Suppressor macrophage (primary cell): ENCODE results near the gene ANK2.

Experiments
- DNase-seq, 4 experiments: peaks; one replicate each; pipeline ENCODE4 v3.0.0-alpha.2; 2020 to 2022

ANK2 gene

DNA sequence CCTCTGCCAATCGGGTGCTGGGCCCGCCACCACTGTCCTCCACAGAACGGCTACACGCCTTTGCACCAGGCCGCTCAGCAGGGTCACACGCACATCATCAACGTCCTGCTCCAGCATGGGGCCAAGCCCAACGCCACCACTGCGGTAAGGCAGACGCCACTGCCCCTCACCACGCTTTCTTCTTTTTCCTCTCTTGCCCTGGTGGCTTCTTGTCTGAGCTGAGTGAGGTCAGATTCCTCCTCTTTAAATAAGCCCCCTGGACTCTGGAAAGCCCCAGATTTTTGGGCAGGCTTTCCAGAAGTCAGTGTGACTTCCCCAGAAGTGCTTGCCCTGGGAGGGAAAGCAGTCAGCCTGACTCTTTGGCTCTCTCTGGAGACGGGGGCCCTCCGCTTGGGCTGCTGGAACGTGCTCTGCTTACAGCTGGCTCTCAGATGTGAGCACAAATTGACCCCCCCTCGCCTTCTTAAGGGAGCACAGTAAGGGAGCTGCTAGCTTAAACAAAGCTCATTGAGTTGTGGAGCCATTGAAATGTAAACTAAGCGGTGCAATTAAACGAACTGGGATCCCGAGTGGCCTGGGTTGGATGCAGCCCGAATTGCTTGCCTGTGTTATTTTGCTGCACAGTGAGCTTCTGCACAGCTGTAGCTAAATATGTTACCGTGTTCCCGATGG is 243.1 kb downstream of the ANK2 start:
- DNase-seq: no peak

DNA sequence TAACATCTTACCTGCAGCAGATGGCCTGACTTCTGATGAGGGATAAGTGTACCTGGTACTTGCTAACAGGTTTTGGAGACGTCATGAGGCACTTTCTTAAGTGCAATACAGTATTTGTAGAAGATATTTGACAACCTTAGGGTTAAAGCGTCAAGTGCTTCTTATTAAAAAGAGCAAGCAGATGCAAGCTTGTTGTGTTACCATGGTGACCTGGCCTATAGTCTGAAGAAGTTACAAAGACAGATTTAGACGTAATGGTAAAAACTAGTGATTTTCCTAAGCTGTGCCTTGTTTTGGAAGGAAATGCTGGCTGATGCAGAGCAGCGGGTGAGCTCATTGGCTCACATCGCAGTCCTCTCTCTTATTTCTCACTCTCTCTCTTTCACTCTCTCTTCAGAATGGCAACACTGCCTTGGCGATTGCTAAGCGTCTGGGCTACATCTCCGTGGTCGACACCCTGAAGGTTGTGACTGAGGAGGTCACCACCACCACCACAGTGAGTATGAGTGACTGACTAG is 243.6 kb downstream of the ANK2 start:
- DNase-seq: no peak

DNA sequence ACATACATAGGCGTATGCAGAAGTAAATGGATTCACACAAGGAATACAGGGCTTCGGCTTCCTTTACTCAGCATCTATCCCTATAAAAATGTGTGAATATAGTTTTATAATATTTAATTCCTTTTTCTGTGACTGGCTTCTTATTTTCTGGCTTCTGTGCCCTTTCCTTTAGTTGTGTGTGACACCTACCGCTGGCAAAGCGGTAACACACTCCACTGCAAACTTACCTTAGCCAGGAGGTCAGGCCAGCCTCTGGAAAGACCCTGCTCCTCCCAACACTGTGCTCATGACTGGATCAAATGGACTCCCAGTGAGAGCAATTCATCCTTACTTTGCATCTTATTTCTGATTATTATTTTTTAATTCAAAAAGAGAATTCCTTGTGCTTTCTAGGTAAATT is 244.2 kb downstream of the ANK2 start:
- no peak for DNase-seq

DNA sequence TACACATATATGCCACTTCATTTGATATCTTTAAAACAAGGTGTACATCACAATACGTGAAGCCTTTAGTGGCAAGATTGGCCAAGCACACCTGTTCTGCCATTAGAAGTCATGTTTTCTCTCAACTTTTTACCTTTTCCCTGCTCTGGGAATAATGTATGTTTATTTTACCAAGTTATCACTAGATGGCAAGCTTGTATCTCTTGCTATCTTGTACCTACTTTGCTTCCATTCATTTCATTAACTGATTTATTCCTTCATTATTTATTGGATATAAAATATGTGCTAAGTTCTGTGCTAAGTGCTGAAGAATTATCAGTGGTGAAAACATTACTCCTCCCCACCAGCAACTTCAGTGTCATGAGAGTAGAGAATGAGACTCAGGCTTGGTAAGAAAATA is 245.5 kb downstream of the ANK2 start:
- DNase-seq: no peak

DNA sequence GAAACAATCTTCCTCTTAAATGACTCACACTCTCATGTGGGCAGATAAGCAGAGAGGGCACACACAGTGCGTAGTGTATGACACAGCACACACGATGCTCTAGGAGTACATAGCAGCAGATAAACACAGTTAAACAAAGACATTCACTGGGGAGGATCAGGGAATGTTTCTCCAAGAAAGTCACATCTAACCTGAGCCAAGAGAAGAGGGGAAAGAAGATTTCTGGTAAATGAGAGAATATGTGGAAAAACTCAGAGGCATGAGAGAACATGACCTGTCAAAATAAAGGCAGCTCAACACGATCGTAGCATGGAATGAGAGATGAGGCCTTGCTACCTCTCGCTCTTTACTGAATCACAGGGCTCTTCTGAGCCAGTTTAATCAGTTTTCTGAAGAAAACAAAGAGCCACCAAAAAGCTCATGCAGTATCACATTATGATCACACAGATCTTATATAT is 251.0 kb downstream of the ANK2 start:
- no peak for DNase-seq

DNA sequence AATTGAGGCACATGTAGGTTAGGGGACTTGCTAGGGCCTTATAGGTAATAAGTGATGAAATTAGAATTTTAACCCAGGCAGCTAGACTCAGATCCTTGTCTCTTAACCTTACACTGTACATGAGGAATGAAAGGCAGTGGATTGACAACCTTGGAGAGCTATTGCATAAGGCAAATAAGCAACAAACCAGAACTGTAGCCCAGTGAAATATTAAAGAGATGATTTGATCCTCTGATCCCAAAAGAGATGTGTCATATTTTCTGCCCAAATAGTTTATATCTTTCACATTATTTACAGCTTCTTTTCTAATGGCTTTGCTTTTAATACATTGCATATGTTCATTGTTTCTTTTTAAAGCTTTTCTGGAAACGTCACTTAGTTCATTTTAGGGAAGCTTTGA is 252.6 kb downstream of the ANK2 start:
- no peak for DNase-seq

DNA sequence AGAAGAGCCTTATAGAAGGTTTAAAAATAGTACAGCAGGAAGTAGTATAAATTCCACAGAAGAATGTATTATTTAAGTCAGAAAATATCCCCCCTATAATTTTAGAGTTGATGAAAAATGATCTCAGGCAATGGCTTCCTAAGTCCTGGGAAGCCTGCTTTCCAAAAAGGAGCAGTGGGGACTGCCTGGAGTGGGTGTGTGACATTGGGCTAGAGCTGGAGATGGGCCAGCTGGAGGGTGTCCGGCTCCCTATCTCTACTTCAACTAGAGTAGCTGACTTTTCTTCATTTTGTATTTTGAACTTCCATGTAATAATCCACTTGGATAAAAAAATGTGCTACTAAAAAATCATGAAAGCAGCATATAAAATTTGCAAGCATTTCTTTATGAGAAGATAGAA is 253.9 kb downstream of the ANK2 start:
- DNase-seq: no peak

DNA sequence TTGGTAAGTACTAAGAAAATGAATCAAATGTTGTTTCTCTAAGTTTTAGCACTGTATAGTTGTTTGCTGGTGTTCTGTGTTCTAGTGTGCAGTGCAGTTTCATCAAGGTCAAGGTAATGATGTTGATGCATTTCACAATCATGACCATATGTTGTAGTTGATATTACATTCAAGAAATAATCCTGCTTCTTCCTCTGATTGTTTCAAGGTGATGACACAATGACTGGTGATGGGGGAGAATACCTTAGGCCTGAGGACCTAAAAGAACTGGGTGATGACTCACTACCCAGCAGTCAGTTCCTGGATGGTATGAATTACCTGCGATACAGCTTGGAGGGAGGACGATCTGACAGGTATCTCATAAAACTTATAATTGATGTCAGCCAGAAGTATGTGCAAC is 261.6 kb downstream of the ANK2 start:
- DNase-seq: no peak

DNA sequence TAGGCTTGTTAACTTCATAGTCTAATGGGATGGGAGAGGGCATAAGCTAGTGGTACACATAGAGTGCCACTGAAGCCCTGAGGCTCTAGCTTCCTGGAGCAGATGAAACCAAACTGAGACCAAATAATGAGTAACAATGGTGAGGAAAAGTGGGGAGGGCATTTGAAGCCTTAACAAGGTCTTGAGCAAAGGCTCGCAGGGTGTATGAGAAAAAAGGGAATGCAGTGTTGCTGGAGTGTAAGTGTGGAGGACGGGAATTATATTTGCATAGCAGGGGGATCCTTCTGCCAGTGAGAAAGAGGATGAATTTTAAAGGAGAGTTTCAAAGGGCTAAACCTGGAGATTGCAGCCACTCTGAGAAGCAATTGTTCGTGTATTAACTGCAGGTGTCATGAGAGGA is 263.1 kb downstream of the ANK2 start:
- DNase-seq: no peak

DNA sequence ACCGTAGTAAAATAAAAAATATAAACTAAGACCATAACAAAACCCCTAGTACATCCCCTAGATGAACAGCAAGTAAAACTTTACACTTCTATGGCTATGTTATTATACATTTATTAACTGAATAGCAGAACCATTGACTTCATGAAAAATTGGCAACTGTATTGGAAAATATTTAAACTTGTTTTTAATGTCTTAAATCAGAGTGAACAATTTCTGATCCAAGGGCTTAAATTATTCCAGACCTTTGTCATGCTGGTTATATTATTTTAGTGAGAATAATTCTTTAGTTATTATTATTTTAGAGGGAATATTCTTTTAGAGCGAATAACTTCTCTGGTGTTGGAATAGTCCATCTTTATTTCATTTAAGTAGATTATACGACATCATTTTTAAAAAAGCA is 265.0 kb downstream of the ANK2 start:
- DNase-seq: no peak

DNA sequence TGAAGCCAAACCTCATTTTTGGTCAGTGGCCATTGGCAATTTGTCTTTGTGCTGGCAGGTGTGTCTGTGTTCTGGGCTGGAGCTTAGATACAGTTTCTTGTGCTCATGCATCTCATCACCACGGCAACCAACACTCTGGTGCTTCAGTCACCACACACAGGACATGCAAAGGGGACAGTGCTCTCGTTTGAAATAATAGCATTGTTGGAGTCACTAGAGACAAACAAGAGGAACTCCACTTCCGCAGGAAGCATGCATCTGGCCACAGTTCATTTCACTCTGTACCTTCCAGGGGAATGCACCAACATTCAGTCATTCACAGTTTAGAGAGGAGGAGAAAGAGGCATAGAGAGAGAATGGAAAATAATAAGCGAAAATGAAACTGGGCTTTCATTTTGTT is 267.4 kb downstream of the ANK2 start:
- DNase-seq: no peak

DNA sequence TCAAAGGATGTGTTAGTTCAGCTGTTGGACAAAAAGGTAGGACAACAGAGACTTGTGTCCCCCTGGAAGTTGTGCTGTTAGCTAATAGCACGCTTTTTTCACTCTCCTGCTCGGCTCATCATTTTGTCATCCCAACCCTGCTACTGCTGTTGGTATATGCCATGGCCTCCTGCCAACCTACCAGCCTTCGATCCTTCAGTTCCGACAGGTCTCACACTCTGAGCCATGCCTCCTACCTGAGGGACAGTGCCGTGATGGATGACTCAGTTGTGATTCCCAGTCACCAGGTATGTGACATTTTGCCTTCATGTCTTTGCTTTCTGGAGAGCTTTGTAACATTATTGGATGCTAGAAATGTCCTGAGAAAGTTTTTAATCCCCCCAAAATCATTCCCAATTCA is 268.1 kb downstream of the ANK2 start:
- no peak for DNase-seq

DNA sequence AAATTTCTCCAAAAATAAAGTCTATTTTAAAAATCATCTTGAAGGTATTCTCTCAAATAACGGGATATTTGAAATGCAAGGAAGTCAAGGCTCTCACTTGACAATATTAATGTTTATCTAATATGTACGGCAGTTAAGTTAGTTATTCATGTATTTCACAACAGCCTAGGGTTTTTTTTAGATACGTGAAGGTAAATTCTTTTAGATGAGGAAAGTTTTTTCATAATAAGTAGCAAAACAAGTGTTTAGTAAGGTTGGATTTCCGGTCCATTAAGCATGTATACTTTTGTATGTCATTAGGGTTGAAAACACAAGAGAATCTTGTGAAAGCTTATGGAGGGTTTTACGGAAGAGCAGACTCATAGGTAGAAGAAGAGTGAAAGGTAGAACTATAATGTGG is 273.3 kb downstream of the ANK2 start:
- DNase-seq: no peak

DNA sequence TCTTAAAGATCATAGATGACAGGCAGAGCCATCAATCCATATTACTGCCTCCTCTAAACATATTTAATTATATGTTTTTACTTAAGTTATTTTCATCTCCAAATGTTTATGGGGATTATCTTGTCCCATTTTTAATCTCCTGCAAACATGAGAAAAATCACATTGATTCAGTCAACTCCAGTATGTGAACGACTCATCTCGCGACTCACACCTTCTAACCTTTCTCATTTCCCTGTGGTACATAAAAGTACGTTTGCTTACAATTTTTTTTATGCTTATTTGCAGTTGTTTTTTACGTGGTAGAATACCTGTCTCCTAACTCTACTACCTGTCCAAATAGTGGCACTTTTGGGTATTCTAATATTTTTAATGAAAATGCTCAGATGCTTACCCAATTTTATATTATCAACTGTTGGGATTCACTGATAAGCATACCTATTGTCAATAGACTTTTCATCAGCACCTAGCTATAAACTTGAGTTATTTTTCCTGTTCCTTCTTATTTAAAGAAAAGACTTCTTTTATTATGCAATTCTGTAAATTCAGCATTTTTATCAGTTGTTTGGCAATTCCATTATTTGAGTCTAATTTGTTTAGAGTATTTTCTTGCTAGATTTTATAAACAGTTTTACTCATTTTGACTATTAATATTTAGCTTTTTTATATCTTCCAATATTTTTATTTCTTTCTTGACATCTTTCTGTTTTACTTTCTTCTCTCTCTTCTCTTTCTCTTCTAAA is 276.6 kb downstream of the ANK2 start:
- DNase-seq: no peak

DNA sequence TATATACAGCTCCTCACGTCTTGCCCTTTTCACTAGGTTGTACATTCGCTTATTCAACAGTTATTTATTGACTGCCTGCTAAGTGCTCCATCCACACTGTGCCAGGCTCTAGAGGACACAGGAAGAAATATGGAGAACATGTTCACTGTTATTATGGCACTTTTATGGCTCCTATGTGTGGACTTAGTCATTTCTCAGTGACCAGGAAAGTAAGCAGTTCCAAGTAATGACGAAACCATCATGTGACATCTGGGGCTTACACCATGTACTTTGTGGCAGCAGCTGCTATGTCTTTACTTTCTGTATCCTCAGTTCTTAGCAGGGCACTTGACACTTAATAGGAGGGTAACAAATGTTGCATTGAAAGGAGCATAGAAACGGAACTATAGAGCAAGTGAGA is 278.0 kb downstream of the ANK2 start:
- DNase-seq: peak; percentile 9 to 43 (median 26)

DNA sequence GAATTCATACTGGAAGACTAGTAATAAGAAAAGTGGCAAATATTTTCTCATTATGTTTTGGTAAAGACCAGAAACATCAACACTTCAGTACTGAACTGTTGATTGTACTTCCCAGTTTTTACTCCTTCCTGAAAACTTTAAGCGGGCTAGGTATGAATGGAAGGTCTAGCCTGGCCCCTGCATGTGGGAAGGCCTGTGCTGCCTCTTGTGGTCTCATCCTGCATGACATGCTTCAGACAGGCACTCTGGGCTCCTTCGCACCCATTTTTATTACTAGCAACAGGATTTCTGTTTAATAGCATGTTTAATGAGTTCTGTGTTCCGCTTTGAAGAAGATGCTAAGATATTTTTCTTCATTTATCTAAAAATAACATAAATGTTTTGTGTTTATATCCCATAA is 279.1 kb downstream of the ANK2 start:
- DNase-seq: peak in 1 of 4 experiments; percentile 4

DNA sequence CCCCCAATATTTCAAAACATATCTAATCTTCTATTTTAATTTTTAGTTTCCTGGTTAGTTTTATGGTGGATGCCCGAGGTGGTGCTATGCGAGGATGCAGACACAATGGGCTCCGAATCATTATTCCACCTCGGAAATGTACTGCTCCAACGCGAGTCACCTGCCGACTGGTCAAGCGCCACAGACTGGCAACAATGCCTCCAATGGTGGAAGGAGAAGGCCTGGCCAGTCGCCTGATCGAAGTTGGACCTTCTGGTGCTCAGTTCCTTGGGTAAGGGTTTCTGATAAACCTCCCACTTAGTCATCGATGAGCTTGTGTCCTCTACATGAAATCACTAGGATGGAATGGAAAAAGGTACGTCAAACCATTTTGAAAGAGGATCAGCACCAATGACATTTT is 280.7 kb downstream of the ANK2 start:
- no peak for DNase-seq

DNA sequence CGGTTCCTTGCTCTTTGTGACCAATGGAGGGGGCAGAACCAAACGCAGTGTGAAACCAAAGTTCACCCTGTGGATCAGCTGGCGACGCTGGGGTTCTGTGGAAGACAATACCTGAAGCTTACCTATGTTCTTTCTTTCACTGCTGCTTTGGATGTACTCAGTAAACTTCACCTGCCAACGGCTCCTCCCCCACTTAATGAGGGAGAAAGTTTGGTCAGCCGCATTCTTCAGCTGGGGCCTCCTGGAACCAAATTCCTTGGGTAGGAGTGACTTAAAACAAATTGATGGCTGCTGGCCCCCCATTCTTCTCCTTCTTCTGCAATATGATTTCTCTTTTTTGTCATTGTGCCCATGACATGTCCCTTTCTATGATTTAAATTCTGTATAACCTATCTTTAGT is 282.4 kb downstream of the ANK2 start:
- no peak for DNase-seq

DNA sequence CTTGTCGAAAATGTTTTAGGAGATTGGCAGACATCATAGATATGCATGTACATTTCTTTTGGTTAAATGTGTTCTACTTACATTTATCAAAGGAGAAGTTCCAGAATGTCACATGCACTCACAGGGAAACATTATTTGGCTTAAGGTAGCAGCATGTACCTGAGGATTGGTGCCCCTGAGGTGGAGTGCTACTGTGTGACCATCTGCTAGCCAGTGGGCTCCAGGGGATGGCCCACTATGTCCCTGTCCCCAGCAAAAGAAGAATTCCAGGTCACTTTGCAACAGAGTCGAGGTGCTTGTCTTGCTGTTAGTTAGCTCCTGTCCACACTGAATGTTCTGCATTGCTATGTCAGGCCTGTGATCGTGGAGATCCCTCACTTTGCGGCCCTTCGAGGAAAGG is 283.2 kb downstream of the ANK2 start:
- no peak for DNase-seq

DNA sequence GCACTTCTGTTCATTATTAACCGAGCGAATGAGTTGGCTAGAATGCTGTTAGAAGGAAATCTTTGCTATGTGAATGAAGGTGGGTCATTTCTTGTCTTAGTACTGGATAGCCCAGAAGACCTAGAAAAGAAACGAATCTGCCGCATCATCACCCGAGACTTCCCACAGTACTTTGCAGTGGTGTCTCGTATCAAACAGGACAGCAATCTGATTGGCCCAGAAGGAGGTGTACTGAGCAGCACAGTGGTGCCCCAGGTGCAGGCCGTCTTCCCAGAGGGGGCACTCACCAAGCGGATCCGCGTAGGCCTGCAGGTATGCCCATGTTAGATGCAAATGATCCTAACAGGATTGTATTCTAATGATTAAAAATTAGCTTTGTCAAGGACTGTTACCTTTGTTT is 286.3 kb downstream of the ANK2 start:
- DNase-seq: no peak

DNA sequence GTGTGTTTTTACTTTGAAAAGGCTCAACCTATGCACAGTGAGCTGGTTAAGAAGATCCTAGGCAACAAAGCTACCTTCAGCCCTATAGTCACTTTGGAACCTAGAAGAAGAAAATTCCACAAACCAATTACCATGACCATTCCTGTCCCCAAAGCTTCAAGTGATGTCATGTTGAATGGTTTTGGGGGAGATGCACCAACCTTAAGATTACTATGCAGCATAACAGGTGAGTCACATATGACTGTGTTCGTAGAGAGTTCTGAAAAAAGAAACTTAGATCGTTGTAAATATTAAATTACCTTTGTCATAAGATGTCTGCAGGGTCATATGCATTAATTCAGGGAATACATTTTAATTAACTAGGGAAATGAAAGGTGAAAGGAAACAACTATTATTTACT is 287.1 kb downstream of the ANK2 start:
- no peak for DNase-seq

DNA sequence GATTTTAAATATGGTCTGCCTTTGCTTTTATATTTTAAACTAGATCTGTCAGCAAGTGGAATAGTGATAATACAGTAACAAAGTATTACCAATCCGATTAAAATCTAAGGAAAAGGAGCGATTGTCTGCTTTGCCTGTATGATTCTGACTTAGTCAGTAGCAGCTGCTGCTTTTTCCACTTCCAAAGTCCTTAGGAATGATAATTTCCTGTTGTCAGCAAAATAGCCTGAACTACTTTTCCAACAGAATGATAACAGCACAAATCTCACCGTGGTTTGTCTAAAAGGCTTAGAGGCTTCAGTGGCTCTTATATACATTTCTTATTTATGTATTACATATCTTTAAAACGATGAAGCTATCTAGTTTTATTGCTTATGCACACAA is 290.0 kb downstream of the ANK2 start:
- no peak for DNase-seq

DNA sequence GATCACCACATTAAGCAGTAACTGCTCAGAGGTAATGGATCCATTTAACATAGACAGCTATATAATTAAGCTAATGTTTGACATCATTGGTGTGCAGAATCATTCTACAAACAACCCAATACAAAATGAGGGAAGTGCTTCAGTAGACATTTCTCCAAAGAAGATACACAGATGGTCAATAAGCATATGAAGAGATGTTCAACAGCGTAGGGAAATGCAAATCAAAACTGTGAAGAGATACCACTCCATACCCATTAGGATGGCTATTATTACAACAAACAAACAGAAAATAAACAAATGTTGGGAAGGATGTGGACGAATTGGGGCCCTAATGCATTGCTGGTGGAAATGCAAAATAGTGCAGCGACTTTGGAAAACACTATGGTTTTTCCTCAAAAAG is 294.6 kb downstream of the ANK2 start:
- no peak for DNase-seq

DNA sequence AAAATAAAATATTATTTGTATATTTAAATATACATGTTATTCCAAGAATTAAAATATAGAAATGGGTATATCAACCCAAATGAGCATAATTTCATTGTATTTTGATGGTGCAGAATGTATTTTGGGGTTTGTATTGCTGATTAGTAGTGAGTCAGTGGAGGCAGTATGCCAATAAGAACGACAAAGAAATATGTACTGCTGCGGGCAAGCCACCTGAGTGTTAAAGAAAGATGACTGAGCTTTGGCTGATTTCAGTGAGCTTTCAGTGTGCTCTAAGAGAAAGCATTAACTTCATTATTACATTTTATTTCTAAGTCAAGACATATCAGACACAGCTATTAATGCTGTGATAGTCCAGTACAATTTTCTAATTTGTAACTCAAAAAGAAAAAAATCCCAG is 297.8 kb downstream of the ANK2 start:
- no peak for DNase-seq

DNA sequence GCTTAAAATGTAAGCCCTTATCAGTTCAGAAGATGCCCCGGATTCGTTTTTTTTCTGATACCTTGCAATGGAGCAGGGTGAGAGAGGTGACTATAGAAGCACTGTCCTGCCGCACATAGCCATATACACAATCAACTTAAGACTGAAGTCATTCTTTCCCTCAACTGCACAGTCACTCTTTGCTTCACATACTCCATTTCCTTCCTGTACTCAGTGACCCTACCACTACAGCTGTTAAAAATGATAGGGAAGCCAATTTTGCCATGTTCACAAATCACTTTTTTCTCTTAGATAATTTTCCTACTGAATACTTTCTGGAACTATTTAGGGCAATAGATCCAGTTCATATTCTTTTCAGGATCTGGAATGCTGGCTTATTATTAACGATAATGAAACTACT is 300.0 kb downstream of the ANK2 start:
- no peak for DNase-seq
